ENCODE data around the gene SECISBP2.
"Not testable (repeated sequence)": the region's sequence is repeated elsewhere in the genome, so short reads cannot be mapped to it uniquely, and the experiment has no call there.

Gene SECISBP2

DNA sequence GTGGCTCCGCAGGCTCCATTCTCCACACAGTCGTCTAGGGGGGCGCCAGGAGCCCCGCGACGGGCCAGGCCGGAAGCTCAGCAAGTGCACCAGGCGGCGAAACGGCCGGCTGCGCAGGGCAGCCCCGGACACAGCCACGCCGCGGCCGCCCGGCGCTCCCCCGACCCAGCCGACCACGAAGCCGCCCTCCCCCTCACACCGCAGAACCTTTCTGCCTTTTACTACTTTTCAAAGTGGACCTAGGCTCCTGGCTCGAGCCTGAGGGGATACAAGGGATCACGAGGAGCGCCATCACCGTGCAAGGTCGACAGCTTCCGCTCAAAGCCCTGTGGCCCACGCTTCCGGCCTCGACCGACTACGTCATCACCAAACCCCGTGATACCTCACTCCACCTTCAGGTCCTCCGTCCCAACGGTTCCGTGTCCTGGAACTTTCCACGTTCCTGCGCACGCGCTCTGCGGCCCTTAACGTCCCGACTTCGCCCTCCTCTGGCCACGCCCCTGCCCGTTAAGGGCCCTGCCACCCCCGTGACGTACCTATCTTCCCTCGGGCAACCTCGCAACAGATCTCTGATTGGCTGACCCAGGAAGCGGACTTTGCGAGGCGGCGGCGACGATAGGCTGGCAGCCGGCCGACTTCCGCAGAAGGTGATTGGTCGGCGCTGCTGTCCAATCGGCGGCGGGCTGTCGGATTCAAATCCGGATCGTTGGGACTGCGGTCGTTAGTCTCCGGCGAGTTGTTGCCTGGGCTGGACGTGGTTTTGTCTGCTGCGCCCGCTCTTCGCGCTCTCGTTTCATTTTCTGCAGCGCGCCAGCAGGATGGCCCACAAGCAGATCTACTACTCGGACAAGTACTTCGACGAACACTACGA lies 7.6 kb upstream of the SECISBP2 start, which contains the start of gene CKS2:
CKS2 (plus strand) TSS at position 721 of the 871 bp plus-strand sequence; CDS start at position 819, 98 bp downstream.
- peak; percentile 100 for DNase-seq (ENCODE audit: low read depth)

GRCh38 chr9:89311346-89312221 lies 6.7 kb upstream of the SECISBP2 start:
- peak; percentile 42 for DNase-seq (ENCODE audit: low read depth)

DNA sequence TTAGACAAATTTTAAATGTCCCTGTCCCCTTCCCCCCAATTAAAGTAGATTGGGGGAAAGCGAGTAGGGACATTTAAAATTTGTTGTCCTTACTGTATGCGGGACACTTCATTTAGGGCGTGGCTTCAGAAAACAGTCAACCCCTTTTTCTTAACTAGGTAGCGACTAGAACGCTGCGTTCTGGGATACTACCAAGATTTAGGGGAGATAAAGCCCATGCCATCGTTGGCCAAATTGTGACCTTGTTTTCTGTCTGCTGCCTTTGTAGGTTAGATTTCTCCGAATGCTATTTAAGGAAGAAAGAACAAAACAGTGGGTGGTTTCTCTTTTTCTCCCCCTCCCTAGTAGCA lies 6.1 kb upstream of the SECISBP2 start:
- peak; percentile 60 for DNase-seq (ENCODE audit: low read depth)

GRCh38 chr9:89313842-89314241 lies 4.5 kb upstream of the SECISBP2 start:
- DNase-seq (ENCODE audit: low read depth) = peak; percentile 60

- no peak for DNase-seq (ENCODE audit: low read depth)
Measured at GRCh38 chr9:89314955-89315354, 3.3 kb upstream of the SECISBP2 start.

DNA sequence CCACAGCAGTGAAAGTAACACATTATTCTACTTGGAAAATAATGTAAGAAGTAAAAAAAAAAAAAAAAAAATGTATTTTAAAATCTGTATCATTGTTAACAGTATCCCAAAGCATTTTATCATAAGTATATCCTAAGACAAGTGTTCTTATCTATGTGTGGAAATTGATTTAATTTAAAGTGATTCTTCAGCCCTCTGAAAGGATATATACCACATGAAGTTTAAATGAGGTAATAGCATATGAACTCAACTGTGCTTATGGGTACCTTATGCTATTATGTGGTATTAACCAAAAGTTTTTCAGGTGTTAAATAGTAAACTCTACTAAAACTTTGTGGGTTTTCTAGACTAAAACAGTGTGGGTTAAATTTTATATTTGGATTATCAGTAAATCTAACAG lies 2.8 kb upstream of the SECISBP2 start:
- DNase-seq (ENCODE audit: low read depth) = no peak

- peak; percentile 24 for DNase-seq (ENCODE audit: low read depth)
Measured at GRCh38 chr9:89317282-89317681, 1.0 kb upstream of the SECISBP2 start.

GRCh38 chr9:89319015-89319905 lies 960 bp downstream of the SECISBP2 start:
- peak; percentile 25 for DNase-seq (ENCODE audit: low read depth)

DNA sequence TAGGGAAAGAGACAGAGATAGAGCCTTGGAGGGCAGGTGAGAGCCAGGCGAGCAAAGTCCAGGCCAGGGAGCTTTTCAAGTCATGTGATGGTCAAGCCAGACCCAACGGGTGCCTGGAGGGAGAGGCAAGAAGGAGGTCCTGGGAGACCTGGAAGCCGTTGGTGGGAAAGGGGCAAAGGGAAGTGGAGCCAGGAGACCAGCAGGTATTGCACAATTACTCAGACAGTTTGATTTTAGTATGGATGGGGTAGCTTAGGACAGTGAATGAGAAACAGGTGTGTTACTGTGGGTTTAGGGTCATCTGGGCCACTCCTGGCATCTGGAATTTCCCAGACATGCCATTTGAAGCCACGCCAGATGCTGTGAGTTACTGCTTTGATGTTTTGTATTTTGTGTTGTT lies 5.1 kb downstream of the SECISBP2 start:
- no peak for DNase-seq (ENCODE audit: low read depth)

DNA sequence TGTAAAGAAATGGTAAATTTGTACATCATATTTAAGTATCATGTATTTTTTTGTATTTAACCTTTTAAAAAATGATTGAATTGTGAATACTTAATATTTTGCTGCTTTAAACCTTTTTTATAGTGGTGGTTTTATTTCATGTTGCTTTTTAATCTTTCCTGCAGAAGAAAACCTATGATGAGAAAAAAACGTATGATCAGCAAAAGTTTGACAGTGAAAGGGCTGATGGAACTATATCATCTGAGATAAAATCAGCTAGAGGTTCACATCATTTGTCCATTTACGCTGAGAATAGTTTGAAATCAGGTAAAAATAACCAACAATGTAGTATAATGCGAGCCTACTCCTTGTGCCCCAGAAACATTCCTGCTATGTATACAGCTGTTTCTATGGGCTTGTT lies 7.4 kb downstream of the SECISBP2 start:
- DNase-seq (ENCODE audit: low read depth) = no peak

DNA sequence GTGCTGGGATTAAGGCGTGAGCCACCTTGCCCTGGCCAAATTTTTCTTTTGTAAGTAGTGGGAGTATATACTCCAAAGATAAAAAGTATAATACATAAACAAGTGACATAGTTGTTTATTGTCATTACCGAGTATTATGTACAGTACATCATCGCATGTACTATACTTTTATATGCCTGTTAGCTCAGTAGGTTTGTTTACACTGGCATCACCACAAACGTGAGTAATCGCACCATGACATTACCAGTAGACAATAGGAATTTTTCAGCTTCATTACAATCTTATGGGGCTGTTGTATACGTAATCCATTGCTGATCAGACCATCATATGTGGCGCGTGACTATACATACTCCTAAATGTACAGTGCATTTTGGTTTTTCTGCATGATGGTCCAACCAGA lies 9.8 kb downstream of the SECISBP2 start:
- peak; percentile 46 for DNase-seq (ENCODE audit: low read depth)

DNA sequence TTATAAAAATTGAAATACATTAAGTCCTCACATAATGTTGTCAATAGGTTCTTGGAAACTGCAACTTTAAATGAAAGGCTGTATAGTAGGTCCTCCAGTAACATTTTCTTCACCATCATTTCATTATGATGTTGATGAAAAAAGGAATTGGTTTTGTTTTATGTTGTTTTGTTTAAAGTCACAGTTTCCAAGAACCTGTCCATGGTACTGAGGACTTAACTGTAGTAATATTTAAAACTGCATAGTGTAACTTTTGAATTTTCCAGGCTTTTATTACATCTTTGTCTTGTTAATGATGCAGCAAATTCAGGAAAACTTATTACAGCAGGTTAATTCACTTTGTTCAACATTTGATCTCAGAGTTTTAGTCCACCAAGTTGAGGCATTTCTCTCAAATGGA lies 11.6 kb downstream of the SECISBP2 start:
- no peak for DNase-seq (ENCODE audit: low read depth)

DNA sequence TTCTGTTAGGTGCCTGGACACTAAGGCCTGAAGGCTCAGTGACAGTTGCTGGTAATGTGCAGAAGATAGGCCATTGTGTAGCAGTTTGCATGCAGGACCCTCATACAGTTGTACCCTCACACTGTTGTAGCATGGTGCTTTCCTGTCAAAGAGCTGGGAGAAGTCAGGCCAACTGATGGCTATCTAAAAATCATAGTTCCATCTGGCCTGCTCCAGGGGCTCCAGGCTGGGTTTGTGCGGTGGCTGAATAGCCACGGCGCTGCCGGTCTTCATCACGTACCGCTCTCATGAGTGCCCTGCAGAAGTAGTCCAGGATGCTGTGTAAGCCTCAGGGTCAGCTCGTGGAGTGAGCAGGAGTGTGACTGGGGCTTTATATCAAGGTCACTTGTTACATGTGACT lies 12.2 kb downstream of the SECISBP2 start:
- no peak for DNase-seq (ENCODE audit: low read depth)

DNA sequence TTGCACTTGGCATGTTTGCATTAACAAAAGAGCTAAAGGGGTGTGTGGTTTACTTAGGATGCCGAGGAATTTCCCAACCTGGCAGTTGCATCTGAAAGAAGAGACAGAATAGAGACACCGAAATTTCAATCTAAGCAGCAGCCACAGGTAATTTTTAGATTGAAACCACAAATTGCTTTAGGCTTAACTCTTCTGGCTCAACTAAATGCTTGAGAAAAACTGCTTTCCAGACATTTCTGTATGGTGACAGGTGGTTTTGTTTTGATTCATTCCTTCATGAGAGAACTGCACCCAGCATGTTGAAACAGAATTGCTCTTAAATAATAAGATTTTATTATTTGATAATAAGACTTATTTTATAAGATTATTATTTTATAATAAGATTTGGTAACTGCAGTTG lies 21.5 kb downstream of the SECISBP2 start:
- DNase-seq (ENCODE audit: low read depth) = no peak

- no peak for DNase-seq (ENCODE audit: low read depth)
Measured at GRCh38 chr9:89340332-89340731, 22.0 kb downstream of the SECISBP2 start.

DNA sequence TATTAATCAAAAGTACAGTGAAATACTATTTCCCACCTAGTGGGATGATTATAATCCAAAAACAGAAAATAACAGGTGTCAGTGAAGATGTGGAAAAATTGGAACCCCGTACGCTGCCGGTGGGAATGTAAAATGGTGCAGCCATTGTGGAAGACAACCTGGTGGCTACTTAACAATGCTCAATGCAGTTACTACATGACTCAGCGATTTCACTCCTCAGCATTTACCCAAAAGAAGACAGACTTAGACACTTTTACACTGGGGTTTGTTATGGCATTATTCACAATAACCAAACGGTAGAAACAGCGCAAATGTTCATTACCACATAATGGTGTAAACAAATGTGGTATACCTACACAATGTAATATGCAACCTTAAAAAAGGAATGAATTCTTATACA lies 23.9 kb downstream of the SECISBP2 start:
- DNase-seq (ENCODE audit: low read depth) = no peak

DNA sequence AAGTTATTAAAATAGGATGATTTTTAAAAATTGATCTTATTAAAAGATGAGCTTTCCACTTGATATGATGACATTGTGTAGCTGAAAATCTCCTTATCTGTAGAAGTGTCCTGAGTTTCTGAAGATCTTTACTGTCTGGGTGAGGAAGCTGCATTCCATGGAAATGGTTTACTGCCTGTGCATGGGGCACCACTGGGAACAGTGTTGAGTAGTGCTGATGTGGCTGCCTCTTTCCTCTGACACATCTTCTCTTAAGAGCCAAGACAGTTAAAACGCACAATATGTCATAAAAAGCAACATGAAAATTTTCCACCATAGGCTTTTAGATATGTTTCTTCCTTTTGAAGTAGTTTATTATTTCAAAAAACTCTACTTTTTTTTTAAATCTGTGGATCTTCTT lies 24.6 kb downstream of the SECISBP2 start:
- DNase-seq (ENCODE audit: low read depth) = peak; percentile 8

DNA sequence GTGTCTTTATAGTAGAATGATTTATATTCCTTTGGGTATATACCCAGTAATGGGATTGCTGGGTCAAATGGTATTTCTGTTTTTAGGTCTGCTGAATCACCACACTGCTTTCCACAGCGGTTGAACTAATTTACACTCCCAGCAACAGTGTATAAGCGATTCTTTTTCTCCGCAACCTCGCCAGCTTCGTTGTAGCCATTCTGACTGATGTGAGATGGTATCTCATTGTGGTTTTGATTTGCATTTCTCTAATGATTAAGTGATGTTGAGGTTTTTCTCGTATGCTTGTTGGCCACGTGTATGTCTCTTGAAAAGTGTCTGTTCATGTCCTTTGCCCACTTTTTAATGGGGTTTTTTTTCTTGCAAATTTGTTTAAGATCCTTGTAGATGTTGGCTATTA lies 25.5 kb downstream of the SECISBP2 start:
- DNase-seq (ENCODE audit: low read depth) = not testable (repeated sequence)

GRCh38 chr9:89345476-89345875 lies 27.2 kb downstream of the SECISBP2 start:
- DNase-seq (ENCODE audit: low read depth) = no peak

GRCh38 chr9:89346696-89347095 lies 28.4 kb downstream of the SECISBP2 start:
- DNase-seq (ENCODE audit: low read depth) = no peak

DNA sequence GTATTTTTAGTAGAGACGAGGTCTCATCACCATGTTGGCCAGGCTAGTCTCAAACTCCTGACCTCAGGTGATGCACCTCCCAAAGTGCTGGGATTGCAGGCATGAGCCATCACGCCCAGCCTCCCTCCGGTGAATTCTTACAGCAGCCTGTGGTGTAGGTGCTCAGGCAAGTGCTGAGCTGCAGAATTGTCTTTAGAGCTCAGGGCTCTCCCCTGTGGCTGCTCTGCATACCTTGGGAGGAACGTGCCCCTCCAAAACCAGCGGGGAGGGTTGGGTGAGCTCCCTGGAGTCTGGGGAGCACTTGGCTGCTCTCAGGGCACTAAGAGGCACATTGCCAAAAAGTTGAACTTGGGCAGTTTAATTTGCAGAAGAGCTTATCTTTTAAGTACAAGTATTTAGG lies 29.4 kb downstream of the SECISBP2 start:
- no peak for DNase-seq (ENCODE audit: low read depth)

- DNase-seq (ENCODE audit: low read depth) = no peak
Measured at GRCh38 chr9:89349607-89350006, 31.3 kb downstream of the SECISBP2 start.

Measured in ELR (cell line).